ENCODE results near the gene RELN.

DNA sequence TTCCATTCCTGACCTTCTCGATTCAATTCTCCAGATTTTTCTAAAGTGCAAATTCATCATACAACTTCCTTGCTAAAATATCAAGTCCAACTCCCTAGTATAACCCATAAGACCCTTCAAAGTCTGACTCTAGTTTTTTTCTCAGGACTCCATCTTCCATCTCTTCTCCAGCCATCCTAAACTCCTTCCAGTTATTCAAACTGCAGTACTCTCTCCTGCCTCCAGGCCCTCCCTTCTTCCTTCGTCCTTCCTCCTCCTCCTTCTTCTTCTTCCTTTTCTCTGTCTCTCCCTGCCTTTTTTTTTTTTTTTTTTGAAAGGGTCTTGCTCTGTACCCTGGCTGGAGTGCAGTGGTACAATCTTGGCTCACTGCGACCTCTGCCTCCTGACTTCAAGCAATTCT lies 111.9 kb downstream of the RELN start:
- no peak for TF ChIP-seq EZH2 (IDR thresholded peaks at IDR 0.05; ENCODE audit: low read length, missing control alignments)
- TF ChIP-seq, protein P1, sequence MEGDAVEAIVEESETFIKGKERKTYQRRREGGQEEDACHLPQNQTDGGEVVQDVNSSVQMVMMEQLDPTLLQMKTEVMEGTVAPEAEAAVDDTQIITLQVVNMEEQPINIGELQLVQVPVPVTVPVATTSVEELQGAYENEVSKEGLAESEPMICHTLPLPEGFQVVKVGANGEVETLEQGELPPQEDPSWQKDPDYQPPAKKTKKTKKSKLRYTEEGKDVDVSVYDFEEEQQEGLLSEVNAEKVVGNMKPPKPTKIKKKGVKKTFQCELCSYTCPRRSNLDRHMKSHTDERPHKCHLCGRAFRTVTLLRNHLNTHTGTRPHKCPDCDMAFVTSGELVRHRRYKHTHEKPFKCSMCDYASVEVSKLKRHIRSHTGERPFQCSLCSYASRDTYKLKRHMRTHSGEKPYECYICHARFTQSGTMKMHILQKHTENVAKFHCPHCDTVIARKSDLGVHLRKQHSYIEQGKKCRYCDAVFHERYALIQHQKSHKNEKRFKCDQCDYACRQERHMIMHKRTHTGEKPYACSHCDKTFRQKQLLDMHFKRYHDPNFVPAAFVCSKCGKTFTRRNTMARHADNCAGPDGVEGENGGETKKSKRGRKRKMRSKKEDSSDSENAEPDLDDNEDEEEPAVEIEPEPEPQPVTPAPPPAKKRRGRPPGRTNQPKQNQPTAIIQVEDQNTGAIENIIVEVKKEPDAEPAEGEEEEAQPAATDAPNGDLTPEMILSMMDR (conservative IDR thresholded peaks at IDR 0.05 in 1 of 2, IDR thresholded peaks at IDR 0.05 in 1 of 2; ENCODE audit: low read depth in 1 of 2, low read length in 2 of 2): no peak

All from fibroblast of lung (primary cell).